GM21825 (cell line): ENCODE results near the gene OR10G8.

ENCODE experiments used
- ATAC-seq: cut with Tn5 transposase; IDR thresholded peaks from one replicate; pipeline ENCODE4 v1.9.1; 2021; ENCODE audit warnings: mild to moderate bottlenecking, moderate library complexity; ENCODE audit not compliant: unreplicated experiment

The OR10G8 gene

DNA sequence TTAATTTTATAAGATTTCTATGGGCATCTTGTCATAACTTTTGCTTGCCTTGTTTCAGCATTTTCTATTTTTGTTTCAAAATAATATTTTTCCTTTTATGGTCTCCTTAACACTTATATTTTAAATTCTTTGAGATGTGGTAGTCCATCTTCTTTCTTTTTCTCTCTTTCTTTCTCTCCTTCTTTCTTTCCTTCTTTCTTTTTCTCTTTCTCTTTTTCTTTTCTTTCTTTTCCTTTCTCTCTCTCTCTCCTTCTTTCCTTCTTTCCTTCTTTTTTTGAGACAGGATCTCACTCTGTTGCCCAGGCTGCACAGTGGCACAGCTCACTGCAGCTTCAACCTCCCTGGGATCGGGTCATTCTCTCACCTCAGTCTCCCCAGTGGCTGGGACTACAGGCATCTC, 50.7 kb downstream of the OR10G8 start:
- no peak for ATAC-seq

DNA sequence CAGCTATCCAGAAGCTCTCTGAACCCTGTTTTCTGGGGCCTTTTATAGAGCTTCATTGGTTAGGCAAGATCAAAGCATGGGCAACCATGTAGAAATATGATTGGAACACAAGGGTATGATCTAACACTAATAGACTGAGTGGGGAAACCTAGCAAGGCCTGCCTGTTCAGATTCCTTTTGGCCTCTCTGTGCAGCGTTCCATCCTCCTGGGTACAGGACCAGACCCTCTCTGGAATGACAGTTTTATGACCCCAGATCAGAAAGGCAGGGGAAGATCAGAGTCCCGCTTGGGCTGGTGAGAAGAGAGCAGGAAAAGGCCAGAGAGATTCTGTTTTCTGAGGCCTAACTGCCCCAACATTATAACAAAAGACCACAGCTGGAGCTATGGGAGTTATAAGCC, 52.0 kb downstream of the OR10G8 start:
- ATAC-seq: no peak

DNA sequence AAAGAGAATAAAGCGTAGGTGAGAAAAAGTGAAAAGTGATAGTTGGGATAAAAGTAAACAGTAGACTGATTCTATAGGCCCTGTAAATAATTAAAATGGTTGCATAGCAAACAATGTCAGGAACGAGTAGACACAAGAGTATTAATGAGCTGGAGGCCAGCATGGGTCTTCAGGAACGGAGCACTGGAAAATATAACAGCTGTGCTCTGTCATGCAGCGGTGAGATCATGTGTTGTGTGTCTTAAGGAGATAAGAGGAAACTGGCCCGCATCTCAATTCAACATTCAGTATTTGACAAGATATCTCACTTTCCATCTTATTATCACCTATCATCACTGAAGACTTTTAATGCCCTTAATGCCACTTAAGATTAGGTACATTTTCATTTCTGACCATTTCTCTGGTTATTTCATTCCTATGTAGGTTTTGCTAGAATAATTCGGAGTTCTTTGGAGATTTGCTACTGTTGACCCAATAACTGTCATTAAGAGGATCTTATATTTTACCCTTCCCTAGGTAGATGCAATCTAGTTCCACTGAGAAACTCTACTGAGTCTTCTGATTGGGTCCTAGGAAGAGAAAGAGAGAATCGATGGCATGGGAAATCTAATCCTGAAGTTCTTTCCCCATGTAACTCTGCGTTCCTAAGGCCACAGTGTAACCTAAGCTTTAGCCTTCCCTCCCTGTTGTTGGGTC, 53.2 kb downstream of the OR10G8 start:
- ATAC-seq: no peak
